Muscle layer of colon (tissue), 2 donors: ENCODE data around the gene NPDC1.

Experiments
- H3K27ac ChIP-seq: one replicate; pipeline ENCODE4 v1.7.0; 2013; ENCODE audit warnings: low read depth, mild to moderate bottlenecking, low read length, moderate library complexity
- H3K27me3 ChIP-seq, 2 donors: one replicate each; pipeline ENCODE4 v1.7.0; 2013; ENCODE audit warnings: low read length in 2 of 2, mild to moderate bottlenecking in 2 of 2; ENCODE audit not compliant: insufficient read depth in 2 of 2, control insufficient read depth in 1 of 2
- H3K36me3 ChIP-seq: one replicate; pipeline ENCODE4 v1.7.0; 2013; ENCODE audit warnings: mild to moderate bottlenecking, low read length; ENCODE audit not compliant: insufficient read depth
- H3K4me1 ChIP-seq: one replicate; pipeline ENCODE4 v1.7.0; 2013; ENCODE audit warnings: mild to moderate bottlenecking, low read length; ENCODE audit not compliant: insufficient read depth
- H3K4me3 ChIP-seq, 2 donors: one replicate each; pipeline ENCODE4 v1.7.0; 2013; ENCODE audit warnings: low read length in 2 of 2, low read depth in 1 of 2, mild to moderate bottlenecking in 1 of 2, moderate library complexity in 1 of 2
- H3K9ac ChIP-seq: one replicate; pipeline ENCODE4 v1.7.0; 2013; ENCODE audit warnings: low read length
- H3K9me3 ChIP-seq: one replicate; pipeline ENCODE4 v1.7.0; 2013; ENCODE audit warnings: mild to moderate bottlenecking, low read length
- donor health status: abdominal sarcoma.
- donor health status: Adenocarcinoma of cecum.

NPDC1 gene

GRCh38 chr9:137017791-137018497, 28.0 kb downstream of the NPDC1 start:
- Histone ChIP-seq H3K4me1 (no peaks in the 10 kb centered on the region), H3K27ac (no peak overlapping the region), H3K36me3 (no peaks in the 10 kb centered on the region), H3K4me3 (no peak overlapping the region), H3K9ac (no peak overlapping the region), H3K9me3 (no peaks in the 10 kb centered on the region), H3K27me3 (no peaks in the 10 kb centered on the region)

DNA sequence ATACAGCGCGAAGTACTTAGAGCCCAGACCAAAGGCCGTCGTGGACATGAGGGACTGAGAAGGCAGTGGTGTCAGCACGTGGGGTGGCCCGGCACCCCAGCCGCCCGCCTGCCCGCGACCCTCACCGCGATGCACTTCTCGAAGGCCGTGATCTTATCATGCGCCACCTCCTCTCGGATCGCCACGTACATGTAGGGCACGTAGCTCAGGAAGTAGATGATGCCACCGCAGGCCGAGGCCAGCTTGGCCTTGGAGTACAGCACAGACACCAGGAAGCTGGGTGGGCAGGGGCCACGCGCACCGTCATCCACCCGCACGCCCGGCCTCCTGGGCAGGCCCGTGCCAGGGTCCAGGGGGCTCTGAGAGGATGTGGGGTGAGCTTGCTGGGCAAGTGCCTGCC, 28.9 kb downstream of the NPDC1 start:
- H3K36me3 ChIP-seq, result no peaks in the 10 kb centered on the region
- no peak overlapping the region for H3K9ac ChIP-seq
- no peaks in the 10 kb centered on the region for H3K27me3 ChIP-seq
- H3K4me3 ChIP-seq, result no peak overlapping the region
- no peaks in the 10 kb centered on the region for H3K9me3 ChIP-seq
- H3K27ac ChIP-seq, result no peak overlapping the region
- no peaks in the 10 kb centered on the region for H3K4me1 ChIP-seq

DNA sequence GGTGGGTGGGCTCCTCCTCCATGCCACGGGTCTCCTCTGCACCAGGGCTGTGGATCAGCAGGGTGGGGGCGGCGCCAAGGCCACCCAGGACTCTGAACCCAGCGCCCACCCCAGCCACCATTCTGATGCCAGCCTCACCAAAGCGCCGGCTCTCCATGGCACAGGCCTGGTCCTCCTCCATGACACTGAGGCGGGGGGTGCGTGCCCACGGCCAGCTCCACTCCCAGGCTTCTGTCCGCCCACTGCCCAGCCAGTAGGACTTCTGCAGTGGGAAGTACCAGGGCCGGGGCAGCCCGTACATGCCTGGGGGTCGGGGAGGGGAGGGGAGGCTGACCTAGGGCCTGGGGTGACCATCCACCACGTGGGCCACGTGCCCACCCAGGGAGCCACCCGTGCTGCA, 29.5 kb downstream of the NPDC1 start:
- H3K9me3 ChIP-seq, result no peaks in the 10 kb centered on the region
- no peaks in the 10 kb centered on the region for H3K27me3 ChIP-seq
- no peak overlapping the region for H3K9ac ChIP-seq
- H3K36me3 ChIP-seq, result peaks cover 5% of the 10 kb centered on the region
- H3K27ac ChIP-seq, result no peak overlapping the region
- H3K4me3 ChIP-seq, result no peak overlapping the region
- H3K4me1 ChIP-seq, result no peaks in the 10 kb centered on the region

DNA sequence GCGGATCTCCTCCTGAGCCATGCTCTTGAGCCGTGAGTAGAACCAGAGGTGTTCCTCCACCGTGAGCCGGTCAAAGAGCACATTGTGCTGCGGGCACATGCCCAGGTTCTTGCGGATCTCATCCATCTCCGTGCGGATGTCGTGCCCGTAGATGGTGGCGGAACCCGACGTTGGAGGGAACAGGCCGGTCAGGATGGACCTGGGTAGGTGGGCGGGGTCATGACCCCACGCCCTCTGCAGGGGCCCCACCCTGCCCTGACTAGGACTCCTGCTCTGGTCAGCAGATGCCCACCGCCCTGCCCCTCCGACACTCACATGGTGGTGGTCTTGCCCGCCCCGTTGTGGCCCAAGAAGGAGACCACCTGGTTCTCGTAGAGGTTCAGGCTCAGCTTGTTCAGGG, 30.0 kb downstream of the NPDC1 start:
- Histone ChIP-seq H3K27ac (no peak overlapping the region), H3K36me3 (peaks cover 9% of the 10 kb centered on the region), H3K27me3 (no peaks in the 10 kb centered on the region), H3K4me3 (no peak overlapping the region), H3K4me1 (no peaks in the 10 kb centered on the region), H3K9me3 (no peaks in the 10 kb centered on the region), H3K9ac (no peak overlapping the region)

DNA sequence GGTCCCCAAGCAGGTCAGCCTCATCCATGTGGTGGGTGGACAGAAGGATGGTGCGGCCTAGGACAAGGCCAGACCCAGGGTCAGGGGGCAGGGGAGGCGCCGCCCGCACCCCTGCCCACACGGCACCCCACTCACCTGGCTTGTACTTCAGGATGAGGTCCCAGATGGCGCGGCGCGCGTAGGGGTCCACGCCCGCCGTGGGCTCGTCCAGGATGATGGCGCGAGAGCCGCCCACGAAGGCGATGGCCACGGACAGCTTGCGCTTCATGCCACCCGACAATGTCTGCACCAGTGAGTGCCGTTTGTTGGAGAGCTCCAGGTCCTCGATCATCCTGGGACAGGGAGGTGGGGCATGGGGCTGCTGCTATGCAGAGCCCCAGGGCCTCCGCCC, 30.4 kb downstream of the NPDC1 start:
- H3K4me1 ChIP-seq, result no peaks in the 10 kb centered on the region
- H3K4me3 ChIP-seq, result no peak overlapping the region
- H3K9ac ChIP-seq, result no peak overlapping the region
- H3K27me3 ChIP-seq, result no peaks in the 10 kb centered on the region
- no peaks in the 10 kb centered on the region for H3K9me3 ChIP-seq
- peaks cover 9% of the 10 kb centered on the region for H3K36me3 ChIP-seq
- H3K27ac ChIP-seq, result no peak overlapping the region

DNA sequence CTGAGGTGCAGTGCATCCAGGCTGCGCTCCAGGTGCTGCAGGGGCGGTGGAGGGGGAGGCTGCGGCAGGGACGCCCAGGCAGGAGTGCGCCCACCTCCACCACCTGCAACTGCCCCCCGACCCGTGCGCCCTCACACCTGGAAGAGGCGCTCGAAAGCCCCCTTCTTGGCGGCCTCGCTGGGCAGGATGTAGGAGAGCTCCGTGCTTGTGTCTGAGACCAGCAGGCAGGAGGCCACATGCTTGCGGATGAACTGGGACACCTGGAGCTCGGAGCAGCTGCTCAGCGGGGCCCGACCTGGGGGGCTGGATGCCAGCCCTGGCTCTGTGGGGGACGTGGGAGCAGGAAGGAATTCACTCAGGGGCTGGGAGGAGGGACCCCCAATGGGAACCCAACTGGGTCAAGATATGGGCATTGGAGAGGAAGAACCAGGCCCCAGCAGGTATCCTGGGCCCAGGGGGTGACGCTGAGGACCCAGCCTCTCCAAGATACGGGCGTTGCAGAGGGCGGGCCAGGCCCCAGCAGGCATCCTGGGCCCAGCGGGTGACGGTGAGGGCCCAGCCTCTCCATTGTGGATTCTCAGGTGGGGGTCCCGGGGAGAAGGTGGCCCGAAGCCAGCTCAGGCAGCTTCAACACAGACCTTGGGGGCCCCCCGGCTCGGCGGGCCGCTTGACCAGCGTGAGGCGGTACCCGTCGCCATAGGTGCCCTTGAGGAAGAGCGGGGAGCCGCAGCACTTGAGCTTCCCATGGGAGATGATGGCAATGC, 31.0 kb downstream of the NPDC1 start:
- no peaks in the 10 kb centered on the region for H3K27me3 ChIP-seq
- H3K36me3 ChIP-seq, result peaks cover 9% of the 10 kb centered on the region
- H3K27ac ChIP-seq, result no peak overlapping the region
- H3K4me3 ChIP-seq, result no peak overlapping the region
- no peaks in the 10 kb centered on the region for H3K9me3 ChIP-seq
- H3K9ac ChIP-seq, result no peak overlapping the region
- no peaks in the 10 kb centered on the region for H3K4me1 ChIP-seq

DNA sequence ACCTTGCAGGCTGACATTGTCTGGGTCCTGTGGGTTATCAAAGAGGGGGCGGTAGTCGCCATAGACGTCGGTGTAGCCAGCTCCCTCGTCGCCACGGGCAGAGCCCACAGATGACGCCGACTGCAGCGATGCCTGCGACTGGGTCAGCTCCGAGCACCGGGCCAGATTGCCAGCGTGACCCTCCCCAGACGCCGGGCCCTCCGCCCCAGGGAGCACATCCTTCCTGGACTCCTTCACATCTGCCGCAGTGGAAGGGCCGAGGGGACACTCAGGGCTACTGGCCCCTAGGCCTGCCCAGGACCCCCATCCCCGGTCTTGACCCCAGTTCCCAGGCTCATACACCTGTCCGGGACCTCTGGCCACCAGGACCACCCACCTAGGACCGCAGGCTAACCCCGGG, 31.8 kb downstream of the NPDC1 start:
- Histone ChIP-seq H3K9ac (no peak overlapping the region), H3K27me3 (no peaks in the 10 kb centered on the region), H3K27ac (no peak overlapping the region), H3K36me3 (peaks cover 9% of the 10 kb centered on the region), H3K4me3 (no peak overlapping the region), H3K4me1 (no peaks in the 10 kb centered on the region), H3K9me3 (no peaks in the 10 kb centered on the region)

GRCh38 chr9:137013571-137013940, 32.4 kb downstream of the NPDC1 start:
- H3K36me3 ChIP-seq, result peaks cover 9% of the 10 kb centered on the region
- no peak overlapping the region for H3K9ac ChIP-seq
- H3K4me3 ChIP-seq, result no peak overlapping the region
- no peaks in the 10 kb centered on the region for H3K27me3 ChIP-seq
- no peak overlapping the region for H3K27ac ChIP-seq
- no peaks in the 10 kb centered on the region for H3K4me1 ChIP-seq
- H3K9me3 ChIP-seq, result no peaks in the 10 kb centered on the region

DNA sequence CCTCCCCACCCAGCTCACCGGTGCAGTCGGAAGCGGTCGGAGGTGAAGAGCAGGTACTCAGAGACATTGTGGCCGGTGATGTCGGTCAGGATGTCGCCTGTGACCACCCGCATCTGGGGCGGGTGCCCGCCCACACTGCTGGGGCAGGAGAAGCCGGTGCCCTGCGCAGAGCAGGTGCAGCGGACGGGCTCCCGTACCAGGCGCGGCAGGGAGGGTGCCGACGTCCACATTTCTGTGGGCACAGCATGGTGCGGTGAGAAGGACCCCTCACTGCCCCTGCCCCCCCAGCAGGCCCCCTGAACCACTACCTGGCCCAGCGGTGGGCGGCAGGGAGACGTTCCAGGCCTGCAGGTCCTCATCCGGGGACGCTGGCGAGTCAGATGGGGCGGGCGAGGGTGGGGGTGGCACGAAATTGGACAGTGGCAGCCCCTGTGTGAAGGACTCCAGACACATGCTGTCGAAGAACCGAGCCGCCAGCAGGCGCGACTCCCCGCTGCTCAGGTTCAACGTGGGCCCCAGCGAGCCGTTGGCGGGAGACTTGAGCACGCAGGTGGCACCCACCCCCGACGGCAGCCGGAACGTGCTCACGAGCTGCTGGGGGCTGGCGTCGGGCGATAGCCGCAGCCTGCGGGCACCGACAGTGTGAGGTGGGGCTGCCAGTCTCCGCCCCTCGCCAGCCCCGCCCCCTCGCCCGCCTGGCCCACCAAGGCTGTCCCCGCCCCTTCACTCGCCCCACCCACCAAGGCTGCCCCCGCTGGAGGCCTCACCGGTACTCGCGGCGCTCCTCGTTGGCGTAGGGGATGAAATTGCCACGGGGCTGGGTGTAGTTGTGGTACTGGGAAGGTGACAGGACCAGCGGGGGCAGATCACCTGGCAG, 33.0 kb downstream of the NPDC1 start:
- Histone ChIP-seq H3K36me3 (peaks cover 9% of the 10 kb centered on the region), H3K4me3 (no peak overlapping the region), H3K27me3 (no peaks in the 10 kb centered on the region), H3K9me3 (no peaks in the 10 kb centered on the region), H3K4me1 (no peaks in the 10 kb centered on the region), H3K9ac (no peak overlapping the region), H3K27ac (no peak overlapping the region)

GRCh38 chr9:137011907-137012675, 33.9 kb downstream of the NPDC1 start:
- Histone ChIP-seq H3K27ac (no peak overlapping the region), H3K9me3 (no peaks in the 10 kb centered on the region), H3K4me1 (no peaks in the 10 kb centered on the region), H3K4me3 (no peak overlapping the region), H3K36me3 (peaks cover 9% of the 10 kb centered on the region), H3K9ac (no peak overlapping the region), H3K27me3 (no peaks in the 10 kb centered on the region)

DNA sequence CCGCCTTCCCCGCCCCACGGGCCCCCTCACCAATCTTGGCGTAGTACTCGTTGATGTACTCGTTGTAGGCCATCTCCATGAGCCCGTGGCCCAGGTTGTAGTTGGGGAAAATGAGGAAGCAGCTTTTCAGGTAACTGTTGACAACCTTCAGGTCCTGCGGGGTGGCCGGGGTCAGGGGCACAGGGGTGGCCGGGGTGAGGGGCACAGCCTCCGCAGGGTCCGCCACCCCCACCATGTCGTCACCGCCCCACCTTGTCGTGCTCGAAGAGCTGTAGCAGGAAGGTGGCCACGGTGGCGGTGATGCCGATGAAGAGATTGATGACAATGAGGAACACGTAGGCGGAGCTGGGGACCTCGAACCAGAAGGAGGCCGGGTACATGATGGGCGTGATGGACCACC, 34.8 kb downstream of the NPDC1 start:
- Histone ChIP-seq H3K27me3 (no peaks in the 10 kb centered on the region), H3K27ac (no peak overlapping the region), H3K9ac (no peak overlapping the region), H3K4me3 (no peak overlapping the region), H3K36me3 (peaks cover 9% of the 10 kb centered on the region), H3K4me1 (no peaks in the 10 kb centered on the region), H3K9me3 (no peaks in the 10 kb centered on the region)
